Lung (tissue), 12 donors: Measurements from ENCODE around the gene MIER2. TPM values are rescaled to one million over a fixed set of nuclear protein-coding genes. Genes with fewer than 3 reads are reported as not detected.
A peak's percentile ranks its signal among the peaks of the same experiment; 100 is the strongest.
"Not testable (repeated sequence)": the region's sequence is repeated elsewhere in the genome, so short reads cannot be mapped to it uniquely, and the experiment has no call there.

Source experiments
- ATAC-seq: fragments of 200-7000 bp; cut with Tn5 transposase; one replicate; pipeline ENCODE4 v1.9.1; 2020; ENCODE audit warnings: moderate number of reproducible peaks; ENCODE audit not compliant: insufficient read depth, low FRiP score
- DNase-seq, 3 donors: peaks; one replicate each; pipeline ENCODE4 v3.0.0-alpha.2; 2013 to 2017
- H3K27ac ChIP-seq, 2 donors: one replicate each; pipeline ENCODE4 v1.5.1; 2013; ENCODE audit warnings: mild to moderate bottlenecking in 2 of 2, moderate library complexity in 2 of 2, control low read depth in 1 of 2, inconsistent platforms in 1 of 2, low read depth in 1 of 2, low read length in 1 of 2
- H3K27me3 ChIP-seq, 3 donors: one replicate each; pipeline ENCODE4 v1.5.1; 2013; ENCODE audit warnings: low read length in 2 of 3; ENCODE audit not compliant: control insufficient read depth in 3 of 3, insufficient read depth in 3 of 3
- H3K36me3 ChIP-seq, 4 donors: one replicate each; pipeline ENCODE4 v1.5.1; 2013; ENCODE audit warnings: low read length in 4 of 4, mild to moderate bottlenecking in 1 of 4, moderate library complexity in 1 of 4; ENCODE audit not compliant: control insufficient read depth in 4 of 4, insufficient read depth in 4 of 4
- H3K4me1 ChIP-seq, 5 donors: one replicate each; pipeline ENCODE4 v1.5.1; 2013; ENCODE audit warnings: low read length in 5 of 5, mild to moderate bottlenecking in 2 of 5, moderate library complexity in 1 of 5; ENCODE audit not compliant: control insufficient read depth in 5 of 5, insufficient read depth in 5 of 5
- H3K4me3 ChIP-seq: one replicate; pipeline ENCODE4 v1.5.1; 2013; ENCODE audit warnings: mild to moderate bottlenecking, control low read depth, moderate library complexity
- H3K9ac ChIP-seq, 2 donors: one replicate each; pipeline ENCODE4 v1.5.1; 2013; ENCODE audit warnings: low read length in 2 of 2, control low read depth in 1 of 2; ENCODE audit not compliant: insufficient read depth in 1 of 2
- H3K9me3 ChIP-seq, 4 donors: one replicate each; pipeline ENCODE4 v1.5.1; 2013; ENCODE audit warnings: low read length in 3 of 4, mild to moderate bottlenecking in 1 of 4, moderate library complexity in 1 of 4; ENCODE audit not compliant: control insufficient read depth in 4 of 4, insufficient read depth in 3 of 4
- CTCF ChIP-seq: IDR thresholded peaks from 2 replicates; pipeline ENCODE4 v1.5.1; 2012; ENCODE audit warnings: mild to moderate bottlenecking; ENCODE audit errors: control extremely low read depth, extremely low read depth
- WGBS, 2 donors: extraction: QIAGEN DNeasy Blood & Tissue Kit; methylation state at CpG; one replicate each; pipeline ENCODE4 v1.1.7; 2013; 5-methylcytosine and 5-hydroxymethylcytosine counted together
- polyA plus RNA-seq, 2 donors: library from polyadenylated mRNA; stranded (reverse); fragments of 200-250 nt; gene quantifications; one replicate each; pipeline ENCODE4 v1.2.1, GENCODE V29; 2013
- total RNA-seq, 2 donors: library from RNA; depleted of rRNA in 1 of 2; stranded (reverse); fragments of >200 nt in 1 of 2; gene quantifications; one replicate each; pipeline ENCODE4 v1.2.1, GENCODE V29; 2014 to 2021
- donor health status: control.
- donor health status: control.
- donor health status: Bipolar disorder and iron deficiency.
- donor health status: healthy.
- donor health status: DM: yes; HTN: yes; CAD: no.

Gene MIER2
- total and polyA plus RNA-seq, 4 donors, result 19.4 to 34.9 (median 28.3) TPM

GRCh38 chr19:386189-386588 is 41.6 kb upstream of the MIER2 start:
- WGBS, 2 donors, result 66 to 79% methylated on average over 8 of the region's 8 CpGs
- peaks cover 0 to 23% (median 14%) of the 10 kb centered on the region in 3 donors for H3K27me3 ChIP-seq
- not testable (repeated sequence) for H3K27ac ChIP-seq, H3K9me3 ChIP-seq, H3K9ac ChIP-seq, DNase-seq, H3K4me1 ChIP-seq, H3K36me3 ChIP-seq, ATAC-seq, H3K4me3 ChIP-seq

DNA sequence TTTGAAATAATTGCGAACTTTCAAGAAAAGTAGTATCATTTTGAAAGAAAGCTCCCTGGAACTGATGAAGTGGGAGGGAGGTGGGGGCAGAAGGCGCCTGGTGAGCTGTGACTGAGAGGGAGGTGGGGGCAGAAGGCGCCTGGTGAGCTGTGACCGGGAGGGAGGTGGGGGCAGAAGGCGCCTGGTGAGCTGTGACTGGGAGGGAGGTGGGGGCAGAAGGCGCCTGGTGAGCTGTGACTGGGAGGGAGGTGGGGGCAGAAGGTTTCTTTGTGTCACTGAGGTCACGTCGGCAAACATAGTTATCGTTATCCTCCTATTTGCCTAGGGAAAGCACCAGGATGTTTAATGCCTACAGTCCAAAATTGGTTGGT is 40.2 kb upstream of the MIER2 start:
- Histone ChIP-seq H3K27me3 (peaks cover 0 to 21% (median 14%) of the 10 kb centered on the region in 3 donors), H3K9me3 (peaks cover 0 to 2% (median 0%) of the 10 kb centered on the region in 4 donors), H3K9ac (no peak overlapping the region), H3K4me3 (no peak overlapping the region), H3K36me3 (no peaks in the 10 kb centered on the region), H3K27ac (no peak overlapping the region), H3K4me1 (no peaks in the 10 kb centered on the region)
- no peak for TF ChIP-seq CTCF
- no peak for DNase-seq
- 64 to 66% methylated on average over 9 of the region's 9 CpGs for WGBS, 2 donors
- no peak for ATAC-seq

GRCh38 chr19:383922-384798 is 39.6 kb upstream of the MIER2 start:
- Histone ChIP-seq H3K4me3 (no peak overlapping the region), H3K4me1 (no peaks in the 10 kb centered on the region), H3K9me3 (peaks cover 0 to 2% (median 0%) of the 10 kb centered on the region in 4 donors), H3K27me3 (peaks cover 0 to 21% (median 11%) of the 10 kb centered on the region in 3 donors), H3K9ac (no peak overlapping the region), H3K36me3 (no peaks in the 10 kb centered on the region), H3K27ac (no peak overlapping the region)
- TF ChIP-seq CTCF, result peak; percentile 25
- ATAC-seq (no peak), DNase-seq (peak; percentile 27 to 62 (median 34))
- 26 to 27% methylated on average over 43 to 44 of the region's 44 CpGs for WGBS, 2 donors

GRCh38 chr19:383040-383439 is 38.4 kb upstream of the MIER2 start:
- H3K9me3 ChIP-seq, result peaks cover 0 to 2% (median 0%) of the 10 kb centered on the region in 4 donors
- 82 to 92% methylated on average over 19 of the region's 19 CpGs for WGBS, 2 donors
- no peaks in the 10 kb centered on the region for H3K36me3 ChIP-seq
- no peak overlapping the region for H3K9ac ChIP-seq
- DNase-seq, result no peak
- no peak overlapping the region for H3K27ac ChIP-seq
- H3K4me3 ChIP-seq, result no peak overlapping the region
- no peak for ATAC-seq
- peaks cover 0 to 13% (median 11%) of the 10 kb centered on the region in 3 donors for H3K27me3 ChIP-seq
- no peaks in the 10 kb centered on the region for H3K4me1 ChIP-seq
- TF ChIP-seq CTCF, result no peak

- H3K4me1 ChIP-seq, ATAC-seq, H3K4me3 ChIP-seq, H3K36me3 ChIP-seq, DNase-seq, H3K9ac ChIP-seq, H3K27ac ChIP-seq, H3K9me3 ChIP-seq: not testable (repeated sequence)
- WGBS, 2 donors, result 57 to 61% methylated on average over 7 to 8 of the region's 9 CpGs
- peaks cover 0 to 13% (median 9%) of the 10 kb centered on the region in 3 donors for H3K27me3 ChIP-seq
Observed at GRCh38 chr19:382578-382977, 38.0 kb upstream of the MIER2 start.

DNA sequence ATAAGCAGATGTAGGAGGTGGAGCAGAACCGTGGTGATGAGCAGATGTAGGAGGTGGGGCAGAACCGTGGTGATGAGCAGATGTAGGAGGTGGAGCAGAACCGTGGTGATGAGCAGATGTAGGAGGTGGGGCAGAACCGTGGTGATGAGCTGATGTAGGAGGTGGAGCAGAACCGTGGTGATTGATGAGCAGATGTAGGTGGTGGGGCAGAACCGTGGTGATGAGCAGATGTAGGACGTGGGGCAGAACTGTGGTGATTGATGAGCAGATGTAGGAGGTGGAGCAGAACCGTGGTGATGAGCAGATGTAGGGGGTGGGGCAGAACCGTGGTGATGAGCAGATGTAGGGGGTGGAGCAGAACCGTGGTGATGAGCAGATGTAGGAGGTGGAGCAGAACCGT is 37.3 kb upstream of the MIER2 start:
- not testable (repeated sequence) for DNase-seq, ATAC-seq, H3K4me3 ChIP-seq, H3K4me1 ChIP-seq, H3K27ac ChIP-seq, H3K9ac ChIP-seq, H3K36me3 ChIP-seq, H3K9me3 ChIP-seq
- WGBS, 2 donors, result 75 to 76% methylated on average over 11 of the region's 11 CpGs
- H3K27me3 ChIP-seq, result peaks cover 0 to 13% (median 8%) of the 10 kb centered on the region in 3 donors
